GM21528 (cell line): ENCODE data around the gene USP51.
"Not testable (repeated sequence)": the region's sequence is repeated elsewhere in the genome, so short reads cannot be mapped to it uniquely, and the experiment has no call there.

ENCODE experiments used
- ATAC-seq: cut with Tn5 transposase; IDR thresholded peaks from one replicate; pipeline ENCODE4 v1.9.1; 2021; ENCODE audit warnings: mild to moderate bottlenecking, moderate library complexity; ENCODE audit not compliant: unreplicated experiment, low FRiP score

Gene USP51

GRCh38 chrX:55489314-55490009 lies at the start of gene USP51:
TSS of gene USP51 (minus strand) at chrX:55489848. CDS start at chrX:55488939, 909 bp downstream.
- ATAC-seq, result peak; percentile 60

GRCh38 chrX:55524487-55524886 lies 34.8 kb upstream of the USP51 start:
- no peak for ATAC-seq

DNA sequence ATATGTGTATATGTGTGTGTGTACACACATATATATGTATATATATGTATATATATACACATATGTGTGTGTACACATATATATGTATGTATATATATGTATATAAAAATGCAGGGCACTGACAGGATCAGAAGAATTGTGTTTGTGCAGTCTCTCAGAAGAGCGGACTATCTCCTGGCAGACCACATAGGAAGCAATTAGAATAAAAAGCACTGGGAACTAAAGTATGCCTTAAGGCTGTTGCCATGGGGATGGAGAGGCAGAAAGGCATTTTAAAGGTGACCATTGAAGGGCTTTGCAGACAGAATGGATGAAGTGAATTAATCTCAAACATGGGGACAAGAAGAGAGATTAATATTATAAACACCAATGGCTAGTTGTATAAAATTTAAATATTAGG lies 33.7 kb upstream of the USP51 start:
- ATAC-seq, result no peak

DNA sequence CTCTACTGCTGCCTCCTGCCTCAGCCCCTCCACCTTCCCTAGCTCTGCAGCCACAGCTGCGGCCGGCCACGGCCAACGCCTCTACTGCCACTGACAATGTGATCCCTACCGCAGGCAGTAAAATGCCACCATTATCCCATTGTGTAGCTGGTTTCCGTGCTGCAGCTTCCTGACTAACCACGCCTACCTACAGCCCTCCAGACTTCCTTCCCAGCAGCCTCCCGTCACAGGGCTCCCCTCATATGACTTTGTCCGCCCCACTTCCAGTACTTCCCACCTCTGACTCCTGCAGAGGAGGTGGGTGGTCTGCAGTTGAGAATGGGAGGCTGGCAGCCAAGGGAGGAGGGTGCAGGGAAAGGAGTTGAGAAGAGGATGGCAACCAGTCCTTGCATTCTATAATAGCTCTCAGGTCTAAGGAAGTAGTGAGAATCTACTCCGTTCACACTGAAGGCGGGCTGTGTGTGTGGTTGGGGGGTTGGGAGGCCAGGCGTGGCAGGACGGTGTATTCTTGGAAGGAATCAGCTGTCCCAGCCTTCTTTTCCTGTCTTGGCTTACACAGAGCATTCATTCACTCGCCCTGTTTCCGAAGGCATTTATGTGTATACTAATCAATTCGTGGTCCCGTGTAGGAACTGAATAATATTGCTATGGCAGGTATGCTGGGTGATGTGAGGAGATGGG lies 33.1 kb upstream of the USP51 start:
- no peak for ATAC-seq

DNA sequence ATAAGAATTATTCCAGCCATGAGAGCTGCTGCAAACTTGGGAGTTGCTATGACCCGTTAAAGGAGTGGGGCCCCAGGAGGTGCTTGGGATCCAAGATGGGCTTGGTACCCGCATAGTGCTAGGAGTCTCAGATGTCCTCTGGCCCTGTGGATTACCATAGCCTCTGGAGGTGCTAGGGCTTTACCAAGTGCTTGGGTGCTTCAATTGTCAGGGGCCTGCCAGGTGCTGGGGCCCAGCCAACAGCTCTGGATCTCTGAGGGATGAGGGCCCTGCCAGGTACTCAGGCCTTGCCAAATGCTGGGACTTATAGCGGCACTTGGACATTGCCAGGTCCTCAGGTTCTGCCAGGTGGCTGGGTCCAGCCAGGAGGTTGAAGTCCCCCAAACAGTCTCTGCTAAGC lies 32.0 kb upstream of the USP51 start:
- ATAC-seq, result no peak

DNA sequence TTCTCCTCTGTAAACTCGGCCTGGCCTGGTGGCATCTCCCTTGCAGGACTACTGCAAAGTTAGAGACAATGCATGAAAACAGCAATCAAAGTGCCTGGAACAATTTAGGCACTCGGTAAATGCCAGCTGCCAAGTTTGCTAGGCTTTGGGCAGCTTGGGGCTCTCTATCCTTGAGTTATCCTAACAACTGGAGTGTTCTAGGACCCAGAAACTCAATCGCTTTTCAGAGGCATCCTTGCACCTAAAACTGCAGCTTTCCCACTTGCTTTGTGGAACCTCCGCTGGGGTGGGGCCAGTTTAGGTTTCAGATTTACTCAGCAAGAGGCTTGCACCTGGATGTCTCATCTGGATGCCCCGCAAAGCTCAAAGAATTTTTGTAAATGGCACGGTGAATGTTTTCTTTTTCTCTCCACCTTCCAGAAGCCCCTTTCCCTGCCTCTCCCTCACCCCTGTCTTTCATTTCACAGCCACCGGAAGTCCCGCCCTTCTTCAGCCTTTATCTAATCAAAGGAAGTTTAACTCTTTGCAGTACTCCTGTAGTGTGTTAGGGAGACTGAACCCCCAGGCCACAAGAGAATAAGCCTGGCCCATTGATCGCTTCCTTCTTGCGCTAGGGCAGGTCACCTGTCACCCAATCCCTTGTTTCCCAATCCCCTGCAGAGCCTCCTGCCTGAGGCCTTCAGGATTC lies 27.3 kb upstream of the USP51 start:
- ATAC-seq, result not testable (repeated sequence)

DNA sequence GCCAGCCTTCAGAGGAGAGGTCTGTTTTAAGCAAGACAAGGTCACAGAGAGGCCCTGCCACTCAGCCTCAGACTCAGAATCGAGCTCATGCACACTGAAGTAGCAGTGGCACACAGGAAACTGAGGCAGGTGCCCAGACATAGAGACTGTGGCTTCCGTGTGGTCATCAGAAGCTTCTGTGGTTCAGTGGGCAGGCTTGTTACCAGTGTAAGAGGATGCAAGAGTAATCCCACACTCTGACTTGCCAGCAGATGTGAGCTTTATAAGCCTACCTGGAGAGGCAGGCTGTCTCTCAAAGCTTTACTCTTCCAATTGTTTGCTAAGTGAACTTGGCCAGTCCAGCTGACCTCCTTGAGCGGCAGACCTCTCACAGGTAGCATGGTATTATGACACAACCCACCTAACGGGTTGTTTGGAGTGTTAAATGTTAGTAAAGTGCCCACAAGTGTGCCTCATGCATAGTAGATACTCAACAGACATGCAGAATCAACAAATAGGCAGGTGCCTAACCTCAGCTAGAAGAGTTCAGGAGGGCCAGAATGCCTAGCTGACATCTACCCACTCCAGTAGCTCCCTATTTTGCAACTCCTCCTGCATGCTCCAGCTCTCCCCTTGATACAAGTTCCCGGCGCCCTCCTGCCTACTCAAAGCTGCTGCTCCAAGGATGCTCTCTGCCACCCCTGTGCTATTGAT lies 23.5 kb upstream of the USP51 start:
- not testable (repeated sequence) for ATAC-seq

DNA sequence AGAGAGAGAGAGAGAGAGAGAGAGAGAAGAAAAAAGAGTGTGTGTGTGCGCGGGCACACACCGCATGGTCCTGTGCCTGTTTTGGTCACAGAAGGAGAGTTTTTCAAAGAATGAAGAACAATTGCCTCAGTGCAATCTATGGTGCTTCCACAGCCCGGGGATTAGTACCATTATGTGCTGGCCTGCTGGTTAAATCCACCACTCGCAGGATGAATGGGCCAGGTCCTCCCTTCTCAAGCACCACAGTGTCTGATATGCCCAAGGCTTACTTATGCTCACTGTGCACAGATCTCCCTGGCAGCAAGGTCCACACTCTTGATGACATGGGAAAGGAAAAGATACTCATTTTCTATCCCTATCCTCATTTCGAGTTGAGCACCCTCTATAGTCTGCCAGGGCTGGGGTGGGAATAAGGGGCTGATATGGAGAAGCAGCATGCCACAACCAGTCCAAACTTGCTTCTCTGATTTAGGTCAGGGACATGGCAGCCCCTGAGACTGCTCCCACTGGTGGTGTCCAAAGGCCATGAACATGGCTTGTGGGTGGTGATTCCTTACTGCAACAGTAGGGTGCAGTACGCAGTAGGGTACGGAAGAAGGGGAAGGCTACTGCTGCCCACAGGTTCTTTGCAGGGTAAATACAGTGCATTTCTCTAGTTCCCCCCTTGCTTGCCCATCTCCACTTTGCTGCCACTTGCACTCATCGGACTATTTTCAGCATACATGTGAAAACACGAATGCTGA lies 18.9 kb upstream of the USP51 start:
- not testable (repeated sequence) for ATAC-seq

DNA sequence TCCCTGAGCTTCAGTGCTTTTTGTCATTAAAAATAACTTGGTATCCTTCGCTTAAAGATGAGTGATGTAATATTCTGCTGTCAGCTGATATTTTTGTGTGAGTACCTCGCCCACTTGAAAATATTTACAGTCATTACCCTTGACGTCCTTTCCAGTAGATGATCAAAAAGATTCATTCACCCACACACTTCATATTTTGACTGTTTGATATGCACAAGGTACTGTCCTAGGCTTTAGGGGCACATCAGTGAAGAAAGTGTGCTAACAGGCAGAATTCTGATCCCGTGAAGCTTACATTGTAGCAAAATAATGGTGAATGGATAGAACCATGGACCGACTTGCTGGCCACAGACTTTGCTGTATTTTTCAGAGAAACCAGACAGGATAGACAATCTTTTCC lies 18.1 kb upstream of the USP51 start:
- not testable (repeated sequence) for ATAC-seq

- not testable (repeated sequence) for ATAC-seq
Observed at GRCh38 chrX:55507010-55507409, 17.4 kb upstream of the USP51 start.

GRCh38 chrX:55490974-55491373 lies 1.3 kb upstream of the USP51 start:
- ATAC-seq, result no peak

DNA sequence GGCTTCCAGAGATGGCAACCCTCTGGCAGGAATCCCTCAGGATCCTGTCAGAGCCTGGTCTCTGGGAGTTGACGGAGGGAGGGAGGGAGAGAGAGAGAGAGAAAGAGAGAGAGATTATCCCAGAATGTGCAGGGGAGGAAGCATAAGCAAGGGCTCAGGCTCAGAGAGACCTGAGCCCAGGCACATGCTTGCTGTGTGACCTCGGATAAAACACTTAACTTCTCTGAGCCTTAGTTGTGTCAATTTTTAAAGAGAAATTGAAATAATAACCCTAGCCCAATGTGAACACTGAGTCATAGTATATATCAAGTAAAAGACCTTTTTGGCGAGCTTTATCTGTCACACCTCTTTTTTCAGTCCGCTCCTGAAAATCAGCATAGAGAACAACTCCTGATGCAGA lies 473 bp upstream of the USP51 start:
- ATAC-seq, result no peak

DNA sequence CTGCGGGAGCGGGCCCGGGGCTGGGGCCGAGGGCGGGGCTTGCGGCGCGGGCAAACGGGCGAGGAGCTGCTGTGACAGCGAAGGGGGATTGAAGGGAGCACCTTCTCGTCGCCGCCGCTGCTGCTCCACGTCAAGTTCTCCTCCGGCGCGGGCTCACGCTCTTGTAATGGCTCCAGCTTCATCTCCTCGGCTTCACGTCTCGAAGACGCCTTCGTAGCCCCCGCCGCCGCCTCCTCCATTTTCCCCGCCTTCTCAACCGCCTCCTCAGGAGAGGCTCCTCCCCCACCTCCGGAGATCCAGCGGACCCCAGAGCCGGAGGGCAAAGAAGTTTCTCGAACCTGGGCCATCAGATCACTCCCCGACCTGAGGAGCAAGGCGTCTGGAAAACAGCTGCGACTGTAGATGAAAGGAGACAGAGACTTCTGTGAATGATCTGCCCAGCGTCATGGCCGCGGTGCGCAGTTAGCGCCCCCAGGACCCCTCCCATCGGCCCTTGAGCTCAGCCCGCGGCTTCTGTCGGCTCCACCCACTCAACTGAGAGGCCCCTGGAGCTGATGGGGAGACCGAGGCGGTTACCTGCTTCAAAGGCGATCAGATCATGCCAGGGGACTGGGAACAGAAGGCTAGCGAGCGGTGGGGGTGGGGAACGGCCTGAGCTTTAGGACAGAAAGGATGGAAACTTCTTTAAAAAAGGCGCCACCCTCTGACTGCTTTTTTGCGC lies 895 bp downstream of the USP51 start:
- peak; percentile 61 for ATAC-seq

- ATAC-seq, result peak; percentile 7
Observed at GRCh38 chrX:55488006-55488592, 1.5 kb downstream of the USP51 start.

GRCh38 chrX:55487143-55487542 lies 2.5 kb downstream of the USP51 start:
- no peak for ATAC-seq

- no peak for ATAC-seq
Observed at GRCh38 chrX:55486736-55487135, 2.9 kb downstream of the USP51 start.

DNA sequence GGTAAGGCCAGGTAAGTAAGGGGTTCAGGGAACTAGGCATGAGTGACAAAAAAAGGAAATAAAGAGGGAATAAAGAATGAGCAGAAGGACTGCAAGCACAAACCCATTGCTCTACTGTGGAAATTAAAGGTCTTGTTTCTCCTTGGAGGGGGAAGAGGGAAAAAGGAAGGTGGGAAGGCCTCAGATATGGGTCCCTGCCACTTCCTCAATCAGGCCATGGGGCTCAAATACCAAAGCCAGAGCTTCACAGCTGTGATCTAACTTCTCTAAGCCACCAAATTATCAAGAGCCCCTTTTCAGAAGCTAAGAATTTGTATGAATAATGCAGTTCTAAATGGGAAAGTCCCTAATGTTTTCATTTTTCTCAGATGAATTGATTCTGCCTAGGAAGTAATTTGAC lies 4.7 kb downstream of the USP51 start:
- ATAC-seq, result no peak

DNA sequence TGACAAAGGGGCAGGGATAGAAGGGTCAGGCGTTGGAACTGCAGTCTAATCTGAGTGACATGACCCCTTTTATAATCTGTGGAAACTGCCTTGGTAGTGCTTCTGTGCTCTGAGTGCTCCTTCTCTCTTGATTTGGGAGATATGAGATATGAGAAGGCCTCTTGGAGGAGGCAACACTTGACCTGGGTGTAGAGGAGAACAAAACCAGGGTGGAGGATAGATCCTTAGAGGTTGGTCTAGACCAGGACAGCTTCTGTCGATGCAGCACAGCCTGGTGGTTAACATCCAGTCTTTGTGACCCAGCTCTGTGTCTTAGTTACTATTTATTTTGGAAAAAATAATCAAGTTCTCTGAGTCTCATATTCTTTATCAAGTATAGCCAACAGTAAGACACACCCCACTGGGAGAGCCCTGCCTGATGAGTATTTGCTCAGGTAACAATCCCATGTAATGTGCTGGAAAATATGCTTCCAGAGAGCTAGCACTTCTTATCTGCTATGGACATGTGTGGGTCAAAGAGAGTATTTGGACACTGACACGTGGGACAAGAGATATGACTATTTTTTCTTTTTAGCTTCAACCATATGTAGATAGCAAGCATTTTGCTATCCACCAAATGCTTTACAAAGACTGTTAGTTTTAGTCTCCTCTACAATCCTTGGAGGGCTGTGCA lies 9.1 kb downstream of the USP51 start:
- no peak for ATAC-seq

DNA sequence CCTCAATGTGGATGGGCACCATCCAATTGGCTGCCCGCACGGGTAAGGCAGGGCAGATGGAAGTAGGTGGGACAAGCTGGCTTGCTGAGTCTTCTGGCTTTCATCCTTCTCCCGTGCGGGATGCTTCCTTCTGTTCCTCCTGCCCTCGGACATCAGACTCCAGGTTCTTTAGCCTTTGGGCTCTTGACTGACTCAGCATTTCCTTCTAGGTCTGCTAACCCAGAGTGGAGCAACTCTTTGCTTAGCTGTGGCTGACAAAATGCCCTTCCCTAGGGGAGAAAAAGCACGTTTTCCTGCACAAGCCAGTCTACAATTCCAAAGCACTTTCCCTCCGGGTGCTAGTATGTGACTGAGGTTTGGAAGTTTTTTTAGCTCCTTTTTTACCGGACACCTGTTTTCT lies 9.7 kb downstream of the USP51 start:
- ATAC-seq, result not testable (repeated sequence)
